IMR-90 (cell line): Measurements from ENCODE around the gene CYB5B. TPM values are rescaled to one million over a fixed set of nuclear protein-coding genes. Genes with fewer than 3 reads are reported as not detected.

Source experiments
- ATAC-seq: fragments of 200-7000 bp; cut with Tn5 transposase; 2 replicates; pipeline ENCODE4 v1.9.1; 2020; ENCODE audit warnings: low read depth, mild to moderate bottlenecking, moderate library complexity
- BruUV-seq: library from RNA; stranded (reverse); fragments of 400-500 nt; replicated peaks from 2 replicates; lab custom pipeline; 2021; lab: Mats Ljungman, UMichigan
- CTCF ChIA-PET: fragments of 300-600 bp; formaldehyde crosslinking; extraction: SDS; loops from one replicate; lab custom pipeline; 2021; ENCODE audit warnings: antibody characterized with exemption; lab: Yijun Ruan, JAX
- POLR2A ChIA-PET: fragments of 300-600 bp; sonication (Branson Sonifier 250); formaldehyde crosslinking; loops from one replicate; lab custom pipeline; 2022; ENCODE audit warnings: antibody characterized with exemption; ENCODE audit not compliant: unreplicated experiment; lab: Charles Lee
- DNase-seq: peaks from one replicate; pipeline ENCODE4 v3.0.0; 2013
- H2AFZ ChIP-seq: replicated peaks from 2 replicates; pipeline ENCODE3; 2013; ENCODE audit warnings: low read length, mild to moderate bottlenecking; ENCODE audit not compliant: poor library complexity
- H2AK5ac ChIP-seq: 2 replicates; pipeline ENCODE4 v1.6.1; 2013; ENCODE audit warnings: low read depth, low read length, inconsistent platforms
- H2AK9ac ChIP-seq: replicated peaks from 2 replicates; pipeline ENCODE3; 2013; ENCODE audit warnings: mild to moderate bottlenecking, low read depth, low read length, moderate library complexity; ENCODE audit not compliant: poor library complexity
- H2BK120ac ChIP-seq: 2 replicates; pipeline ENCODE4 v1.6.1; 2013; ENCODE audit warnings: low read depth, low read length, inconsistent platforms
- H2BK15ac ChIP-seq: 3 replicates; pipeline ENCODE4 v1.6.1; 2013; ENCODE audit warnings: low read depth, low read length, inconsistent platforms
- H2BK20ac ChIP-seq: 2 replicates; pipeline ENCODE4 v1.6.1; 2013; ENCODE audit warnings: low read depth, mild to moderate bottlenecking, inconsistent platforms, low read length, moderate library complexity
- H2BK5ac ChIP-seq: 2 replicates; pipeline ENCODE4 v1.6.1; 2013; ENCODE audit warnings: mild to moderate bottlenecking, low read depth, low read length, inconsistent platforms; ENCODE audit not compliant: poor library complexity, severe bottlenecking
- H3K14ac ChIP-seq: replicated peaks from 2 replicates; pipeline ENCODE4 v1.6.1; 2013; ENCODE audit warnings: low read depth, low read length, inconsistent platforms
- H3K18ac ChIP-seq: 2 replicates; pipeline ENCODE4 v1.6.1; 2013; ENCODE audit warnings: low read depth, low read length, control low read depth
- H3K23ac ChIP-seq: 2 replicates; pipeline ENCODE4 v1.6.1; 2013; ENCODE audit warnings: low read depth, low read length, inconsistent platforms
- H3K27ac ChIP-seq: 2 replicates; pipeline ENCODE4 v1.5.1; 2013; ENCODE audit warnings: mild to moderate bottlenecking, control low read depth, low read length; ENCODE audit not compliant: insufficient read depth
- H3K27me3 ChIP-seq: 2 replicates; pipeline ENCODE4 v1.6.1; 2013; ENCODE audit warnings: low read length; ENCODE audit not compliant: control insufficient read depth, insufficient read depth
- H3K36me3 ChIP-seq: 2 replicates; pipeline ENCODE4 v1.6.1; 2013; ENCODE audit warnings: low read length, mixed read lengths; ENCODE audit not compliant: control insufficient read depth, insufficient read depth
- H3K4ac ChIP-seq: 2 replicates; pipeline ENCODE4 v1.6.1; 2013; ENCODE audit warnings: low read depth, low read length, inconsistent platforms
- H3K4me1 ChIP-seq: 2 replicates; pipeline ENCODE4 v1.6.1; 2013; ENCODE audit warnings: low read length, mixed read lengths; ENCODE audit not compliant: control insufficient read depth, insufficient read depth
- H3K4me2 ChIP-seq: 2 replicates; pipeline ENCODE4 v1.6.1; 2013; ENCODE audit warnings: low read depth, mild to moderate bottlenecking, control low read depth, low read length, moderate library complexity
- H3K4me3 ChIP-seq: 2 replicates; pipeline ENCODE4 v1.5.1; 2013; ENCODE audit warnings: low read depth, mild to moderate bottlenecking, control low read depth, low read length, moderate library complexity; ENCODE audit not compliant: insufficient read depth
- H3K56ac ChIP-seq: 2 replicates; pipeline ENCODE4 v1.6.1; 2013; ENCODE audit warnings: low read length, inconsistent platforms; ENCODE audit not compliant: insufficient read depth; ENCODE audit errors: extremely low read depth
- H3K79me1 ChIP-seq, 2 experiments: 2 replicates each; pipeline ENCODE4 v1.6.1; 2013; ENCODE audit warnings: low read length in 2 of 2, inconsistent platforms in 1 of 2, low read depth in 1 of 2
- H3K9ac ChIP-seq: 2 replicates; pipeline ENCODE4 v1.6.1; 2013; ENCODE audit warnings: low read depth, low read length, control low read depth
- H3K9me1 ChIP-seq: 2 replicates; pipeline ENCODE4 v1.6.1; 2013; ENCODE audit warnings: low read length, inconsistent platforms; ENCODE audit not compliant: insufficient read depth
- H3K9me3 ChIP-seq: 2 replicates; pipeline ENCODE4 v1.6.1; 2013; ENCODE audit warnings: low read length; ENCODE audit not compliant: control insufficient read depth, insufficient read depth
- H4K20me1 ChIP-seq: 2 replicates; pipeline ENCODE4 v1.6.1; 2013; ENCODE audit warnings: low read length, inconsistent platforms; ENCODE audit not compliant: insufficient read depth
- H4K5ac ChIP-seq: 2 replicates; pipeline ENCODE4 v1.6.1; 2013; ENCODE audit warnings: mild to moderate bottlenecking, low read depth, low read length, control low read depth
- H4K8ac ChIP-seq, 2 experiments: 2 replicates each; pipeline ENCODE4 v1.6.1; 2013; ENCODE audit warnings: low read depth in 2 of 2, low read length in 2 of 2, control low read depth in 1 of 2, inconsistent platforms in 1 of 2
- H4K91ac ChIP-seq: 2 replicates; pipeline ENCODE4 v1.6.1; 2013; ENCODE audit warnings: low read depth, low read length, inconsistent platforms; ENCODE audit not compliant: insufficient read depth
- BHLHE40 ChIP-seq: fragments of 150-350 bp; IDR thresholded peaks from 2 replicates; pipeline ENCODE4 v1.6.1; 2016; ENCODE audit warnings: mild to moderate bottlenecking, low read depth, low read length
- CEBPB ChIP-seq: IDR thresholded peaks from 2 replicates; pipeline ENCODE4 v1.6.1; 2012; ENCODE audit warnings: low read depth, low read length, improper control_type of control experiment
- WGBS, 2 experiments: methylation state at CpG; one replicate each; pipeline versions ENCODE4 v1.1.5 to v1.1.7; 2013; ENCODE audit warnings: missing lambda C conversion rate in 2 of 2; ENCODE audit not compliant: insufficient read length in 1 of 2; ENCODE audit errors: extremely low coverage in 2 of 2; 5-methylcytosine and 5-hydroxymethylcytosine counted together
- dilution Hi-C: fragments of 300-500 bp; cut with HindIII; formaldehyde crosslinking; loops from one replicate; pipeline ENCODE4 v1.14.3; 2018; ENCODE audit warnings: low sequenced_read_pairs; ENCODE audit not compliant: unreplicated experiment
- in situ Hi-C: fragments of 300-500 bp; cut with MboI; formaldehyde crosslinking; loops from 3 replicates; pipeline ENCODE4 v1.14.3; 2019; ENCODE audit warnings: low sequenced_read_pairs, inconsistent platforms, mixed read lengths
- intact Hi-C: fragments of 100-400 bp; cut with micrococcal nuclease; formaldehyde crosslinking; loops from 2 replicates; pipeline ENCODE4 v1.10.0; 2022
- polyA plus RNA-seq, 3 experiments: library from polyadenylated mRNA; depleted of rRNA; stranded (reverse); fragments of >200 nt; gene quantifications; 2 replicates each; pipeline ENCODE4 v1.2.3, GENCODE V29; 2012; ENCODE audit warnings: low replicate concordance in 1 of 3
- total RNA-seq: library from RNA; depleted of rRNA; stranded (reverse); fragments of >200 nt; gene quantifications from 2 replicates; pipeline ENCODE4 v1.2.3, GENCODE V29; 2012

Gene CYB5B
- total and polyA plus RNA-seq, 2 of the 4 experiments (the other 2 are of a cell fraction): 100 to 102 TPM

DNA sequence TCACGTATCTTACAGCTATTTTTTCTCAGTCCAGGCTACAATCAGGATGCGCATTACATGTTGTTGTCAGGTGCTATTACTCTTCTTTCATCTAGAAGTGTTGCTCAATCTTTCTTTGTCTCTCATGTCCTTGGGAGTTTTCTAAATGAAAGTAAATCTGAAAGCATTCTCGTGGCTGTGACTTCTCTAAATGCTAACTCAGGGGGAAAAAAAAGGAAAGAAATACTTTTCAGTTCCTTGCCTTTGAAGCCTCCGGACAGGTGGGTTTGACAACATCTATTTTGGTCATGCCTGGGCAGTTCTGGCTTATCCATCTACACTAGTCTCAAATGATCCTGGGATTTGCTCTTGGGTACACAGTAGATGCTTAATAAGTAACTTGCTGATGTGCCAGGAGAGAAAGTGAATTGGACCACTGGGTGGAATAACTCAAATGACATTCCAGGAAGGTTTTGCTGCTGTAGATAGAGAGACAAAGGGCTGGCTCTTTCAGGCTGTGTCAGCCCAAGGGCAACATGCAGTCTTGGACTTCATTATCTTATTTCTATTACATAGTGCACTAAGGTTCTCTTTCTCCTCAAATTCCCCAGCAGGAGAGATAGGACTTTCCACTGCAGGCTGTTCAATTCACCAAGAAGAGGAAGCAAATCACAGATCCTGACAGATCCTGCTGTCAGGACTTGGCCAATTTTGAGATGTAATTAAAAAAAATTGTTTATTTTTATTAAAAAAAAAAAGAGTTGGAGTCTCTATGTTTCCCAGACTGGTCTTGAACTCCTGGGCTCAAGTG lies 77.7 kb downstream of the CYB5B start:
- no peak for DNase-seq
- H2AFZ ChIP-seq: no peak overlapping the region
- no peak overlapping the region for H3K56ac ChIP-seq
- peak; percentile 32; the same call in 1 of the 2 replicates for ATAC-seq
- no peak overlapping the region for H3K18ac ChIP-seq
- no peaks in the 10 kb centered on the region for H3K36me3 ChIP-seq
- H3K9me3 ChIP-seq: no peaks in the 10 kb centered on the region
- H4K5ac ChIP-seq: no peak overlapping the region
- H3K9me1 ChIP-seq: no peaks in the 10 kb centered on the region; the same call in 1 of the 2 replicates
- H2BK5ac ChIP-seq: no peak overlapping the region
- peak; percentile 55; the same call in 1 of the 2 replicates for TF ChIP-seq CEBPB
- no peak for TF ChIP-seq BHLHE40
- H2BK15ac ChIP-seq: no peak overlapping the region
- H3K4me3 ChIP-seq: no peak overlapping the region
- H3K27ac ChIP-seq: no peak overlapping the region
- H3K14ac ChIP-seq: no peak overlapping the region
- H2AK5ac ChIP-seq: no peak overlapping the region
- H4K91ac ChIP-seq: no peak overlapping the region
- no peak overlapping the region for H2BK120ac ChIP-seq
- ChIA-PET CTCF (interaction anchor here (0.6 kb wide), 1 partner anchor 49 kb away, joined by 8 read pairs; no protein-coding TSS in a partner anchor), POLR2A (no interaction called here)
- H4K20me1 ChIP-seq: no peaks in the 10 kb centered on the region
- H4K8ac ChIP-seq: no peak overlapping the region
- no TSS peak for BruUV-seq
- H2AK9ac ChIP-seq: no peak overlapping the region
- H3K9ac ChIP-seq: no peak overlapping the region
- no peaks in the 10 kb centered on the region; the same call in 1 of the 2 replicates for H3K27me3 ChIP-seq
- intact Hi-C loops (no loop called here), dilution Hi-C loops (no loop called here), in situ Hi-C loops (no loop called here)
- H3K4me2 ChIP-seq: peak overlapping the region; percentile 59; the same call in 1 of the 2 replicates
- H3K23ac ChIP-seq: no peak overlapping the region
- WGBS, 2 experiments: no CpG with 5 or more reads among the region's 4 CpGs
- H3K4ac ChIP-seq: no peak overlapping the region
- H2BK20ac ChIP-seq: no peak overlapping the region
- H3K4me1 ChIP-seq: no peaks in the 10 kb centered on the region
- no peaks in the 10 kb centered on the region for H3K79me1 ChIP-seq
